WTC11 (cell line): ENCODE data around the gene OPTN. TPM values are rescaled to one million over a fixed set of nuclear protein-coding genes. Genes with fewer than 3 reads are reported as not detected.

Experiments used
- ATAC-seq: fragments of 200-7000 bp; cut with Tn5 transposase; 2 replicates; pipeline ENCODE4 v1.10.0; 2021; ENCODE audit warnings: mild to moderate bottlenecking, moderate library complexity
- CTCF ChIA-PET: fragments of 300-600 bp; sonication (Branson Sonifier 250); formaldehyde crosslinking; loops from one replicate; lab custom pipeline; 2021; ENCODE audit warnings: antibody characterized with exemption; lab: Charles Lee
- POLR2A ChIA-PET: fragments of 350-600 bp; sonication (Branson Sonifier 250); formaldehyde crosslinking; loops from one replicate; lab custom pipeline; 2021; ENCODE audit warnings: antibody characterized with exemption; lab: Charles Lee
- DNase-seq: peaks from one replicate; pipeline ENCODE4 v3.0.0; 2021; ENCODE audit warnings: low spot score
- H3K27ac Mint-ChIP-seq: 2 replicates; pipeline ENCODE4 v1.8.0; 2021; ENCODE audit warnings: mixed read lengths
- H3K27me3 Mint-ChIP-seq: 2 replicates; pipeline ENCODE4 v1.8.0; 2021; ENCODE audit warnings: low read depth, mild to moderate bottlenecking, moderate library complexity, mixed read lengths
- H3K36me3 Mint-ChIP-seq: 2 replicates; pipeline ENCODE4 v1.8.0; 2021; ENCODE audit warnings: mixed read lengths
- H3K4me1 Mint-ChIP-seq: 2 replicates; pipeline ENCODE4 v1.8.0; 2022; ENCODE audit warnings: mixed read lengths
- H3K4me3 Mint-ChIP-seq: 2 replicates; pipeline ENCODE4 v1.8.0; 2021; ENCODE audit warnings: mild to moderate bottlenecking, moderate library complexity, mixed read lengths
- H3K9me3 Mint-ChIP-seq: 2 replicates; pipeline ENCODE4 v1.8.0; 2021; ENCODE audit warnings: mixed read lengths
- AR ChIP-seq: fragments of 250-450 bp; sonication (Bioruptor Pico); IDR thresholded peaks from 2 replicates; pipeline ENCODE4 v1.9.0; 2021; ENCODE audit warnings: mild to moderate bottlenecking
- CREB1 ChIP-seq: sonication (generic); formaldehyde crosslinking; IDR thresholded peaks from 2 replicates; pipeline ENCODE4 v1.8.0; 2023; ENCODE audit warnings: mild to moderate bottlenecking, missing genetic modification reagents
- ESRRA ChIP-seq: sonication (generic); formaldehyde crosslinking; IDR thresholded peaks from 2 replicates; pipeline ENCODE4 v1.8.1; 2022; ENCODE audit warnings: mild to moderate bottlenecking, missing genetic modification reagents, borderline replicate concordance
- GABPB1 ChIP-seq: sonication (generic); formaldehyde crosslinking; IDR thresholded peaks from 2 replicates; pipeline ENCODE4 v1.8.1; 2023; ENCODE audit warnings: mild to moderate bottlenecking, missing genetic modification reagents
- NFE2L1 ChIP-seq: sonication (generic); formaldehyde crosslinking; IDR thresholded peaks from 2 replicates; pipeline ENCODE4 v1.8.1; 2023; ENCODE audit warnings: missing genetic modification reagents
- TEAD4 ChIP-seq: sonication (generic); formaldehyde crosslinking; IDR thresholded peaks from 2 replicates; pipeline ENCODE4 v1.8.0; 2022; ENCODE audit warnings: mild to moderate bottlenecking, missing genetic modification reagents
- ZMAT4 ChIP-seq: fragments of 250-450 bp; sonication (Bioruptor Pico); IDR thresholded peaks from 2 replicates; pipeline ENCODE4 v1.9.0; 2021; ENCODE audit warnings: mild to moderate bottlenecking
- ZNF121 ChIP-seq: sonication (generic); formaldehyde crosslinking; IDR thresholded peaks from 2 replicates; pipeline ENCODE4 v1.8.0; 2023; ENCODE audit warnings: missing genetic modification reagents
- total RNA-seq: library from RNA; stranded (reverse); gene quantifications from 3 replicates; pipeline ENCODE4 v1.2.3, GENCODE V29; 2021
- TF ChIP-seq, protein P1 (sequence below): sonication (generic); formaldehyde crosslinking; IDR thresholded peaks from 2 replicates; pipeline ENCODE4 v1.8.1; 2022; ENCODE audit warnings: mild to moderate bottlenecking, moderate library complexity, missing genetic modification reagents
- TF ChIP-seq, protein P2 (sequence below): sonication (generic); formaldehyde crosslinking; IDR thresholded peaks from 2 replicates; pipeline ENCODE4 v1.8.1; 2023; ENCODE audit warnings: mild to moderate bottlenecking, missing genetic modification reagents, borderline replicate concordance
- TF ChIP-seq, protein P3 (sequence below): sonication (generic); formaldehyde crosslinking; IDR thresholded peaks from 2 replicates; pipeline ENCODE4 v1.8.1; 2022; ENCODE audit warnings: missing genetic modification reagents, borderline replicate concordance
- TF ChIP-seq, protein P4 (sequence below): sonication (generic); formaldehyde crosslinking; IDR thresholded peaks from 2 replicates; pipeline ENCODE4 v1.8.0; 2023; ENCODE audit warnings: missing genetic modification reagents, mild to moderate bottlenecking, borderline replicate concordance

The OPTN gene
- total RNA-seq, 1 experiment from 2014 or later = 44.3 TPM

DNA sequence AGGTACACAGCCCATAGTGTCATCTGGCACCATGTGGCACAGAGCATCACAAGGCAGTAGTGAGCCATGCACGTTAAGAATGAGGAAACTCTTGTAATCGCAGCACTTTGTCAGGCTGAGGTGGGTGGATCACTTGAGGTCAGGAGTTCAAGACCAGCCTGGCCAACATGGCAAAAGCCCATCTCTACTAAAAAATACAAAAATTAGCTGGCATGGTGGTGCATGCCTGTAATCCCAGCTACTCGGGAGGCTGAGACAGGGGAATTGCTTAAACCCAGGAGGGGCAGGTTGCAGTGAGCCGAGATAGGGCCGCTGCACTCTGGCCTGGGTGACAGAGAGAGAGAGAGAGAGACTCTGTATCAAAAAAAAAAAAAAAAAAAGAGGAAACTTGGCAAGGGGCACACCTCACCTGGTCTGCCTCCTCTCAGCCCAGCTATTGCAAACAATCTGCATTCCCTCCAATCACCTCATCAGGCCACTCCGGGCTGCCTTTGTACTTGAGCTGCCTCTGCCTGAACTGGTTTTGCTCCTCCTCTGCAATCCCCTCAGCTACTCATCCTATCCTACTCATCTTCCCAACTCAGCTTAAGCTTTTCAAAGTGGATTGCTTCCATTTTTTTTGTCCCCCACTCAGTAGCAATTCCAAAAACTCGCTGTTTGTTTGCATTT, 46.0 kb upstream of the OPTN start (continued):
- TF ChIP-seq AR (CRISPR knock-in tag) (no peak), ZMAT4 (CRISPR knock-in tag) (no peak)
- TF ChIP-seq, protein P1, sequence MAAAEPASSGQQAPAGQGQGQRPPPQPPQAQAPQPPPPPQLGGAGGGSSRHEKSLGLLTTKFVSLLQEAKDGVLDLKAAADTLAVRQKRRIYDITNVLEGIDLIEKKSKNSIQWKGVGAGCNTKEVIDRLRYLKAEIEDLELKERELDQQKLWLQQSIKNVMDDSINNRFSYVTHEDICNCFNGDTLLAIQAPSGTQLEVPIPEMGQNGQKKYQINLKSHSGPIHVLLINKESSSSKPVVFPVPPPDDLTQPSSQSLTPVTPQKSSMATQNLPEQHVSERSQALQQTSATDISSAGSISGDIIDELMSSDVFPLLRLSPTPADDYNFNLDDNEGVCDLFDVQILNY (CRISPR knock-in tag) = no peak

DNA sequence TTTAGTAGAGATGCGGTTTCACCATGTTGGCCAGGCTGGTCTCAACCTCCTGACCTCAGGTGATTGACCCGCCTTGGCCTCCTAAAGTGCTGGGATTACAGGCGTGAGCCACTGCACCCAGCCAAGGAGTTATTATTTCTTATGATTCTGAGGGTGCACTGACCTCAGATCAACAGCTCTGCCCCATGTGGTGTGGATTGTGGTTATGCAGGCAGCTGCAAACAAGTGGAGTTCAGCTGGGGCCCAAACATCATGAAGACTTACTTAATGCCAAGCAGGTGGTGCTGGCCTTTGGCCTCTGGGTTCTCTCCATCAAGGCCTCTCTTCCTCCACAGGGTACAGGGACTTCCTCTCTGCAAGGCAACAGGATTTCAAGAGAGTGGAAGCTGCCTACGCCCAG, 45.1 kb upstream of the OPTN start:
- CTCF ChIA-PET = interaction anchor here (0.6 to 1.8 kb wide), 8 partner anchors 25 to 153 kb away, joined by 3 to 8 read pairs (median 3); no protein-coding TSS in a partner anchor
- Mint-ChIP-seq H3K36me3 (no peaks in the 10 kb centered on the region), H3K4me1 (peaks cover 32% of the 10 kb centered on the region), H3K27ac (no peak overlapping the region), H3K9me3 (no peaks in the 10 kb centered on the region), H3K4me3 (no peak overlapping the region), H3K27me3 (no peaks in the 10 kb centered on the region; the same call in 1 of the 2 replicates)
- DNase-seq (no peak), ATAC-seq (no peak)
- TF ChIP-seq ESRRA = no peak
- TF ChIP-seq, protein P1 (CRISPR knock-in tag) = no peak
- TF ChIP-seq, protein P2, sequence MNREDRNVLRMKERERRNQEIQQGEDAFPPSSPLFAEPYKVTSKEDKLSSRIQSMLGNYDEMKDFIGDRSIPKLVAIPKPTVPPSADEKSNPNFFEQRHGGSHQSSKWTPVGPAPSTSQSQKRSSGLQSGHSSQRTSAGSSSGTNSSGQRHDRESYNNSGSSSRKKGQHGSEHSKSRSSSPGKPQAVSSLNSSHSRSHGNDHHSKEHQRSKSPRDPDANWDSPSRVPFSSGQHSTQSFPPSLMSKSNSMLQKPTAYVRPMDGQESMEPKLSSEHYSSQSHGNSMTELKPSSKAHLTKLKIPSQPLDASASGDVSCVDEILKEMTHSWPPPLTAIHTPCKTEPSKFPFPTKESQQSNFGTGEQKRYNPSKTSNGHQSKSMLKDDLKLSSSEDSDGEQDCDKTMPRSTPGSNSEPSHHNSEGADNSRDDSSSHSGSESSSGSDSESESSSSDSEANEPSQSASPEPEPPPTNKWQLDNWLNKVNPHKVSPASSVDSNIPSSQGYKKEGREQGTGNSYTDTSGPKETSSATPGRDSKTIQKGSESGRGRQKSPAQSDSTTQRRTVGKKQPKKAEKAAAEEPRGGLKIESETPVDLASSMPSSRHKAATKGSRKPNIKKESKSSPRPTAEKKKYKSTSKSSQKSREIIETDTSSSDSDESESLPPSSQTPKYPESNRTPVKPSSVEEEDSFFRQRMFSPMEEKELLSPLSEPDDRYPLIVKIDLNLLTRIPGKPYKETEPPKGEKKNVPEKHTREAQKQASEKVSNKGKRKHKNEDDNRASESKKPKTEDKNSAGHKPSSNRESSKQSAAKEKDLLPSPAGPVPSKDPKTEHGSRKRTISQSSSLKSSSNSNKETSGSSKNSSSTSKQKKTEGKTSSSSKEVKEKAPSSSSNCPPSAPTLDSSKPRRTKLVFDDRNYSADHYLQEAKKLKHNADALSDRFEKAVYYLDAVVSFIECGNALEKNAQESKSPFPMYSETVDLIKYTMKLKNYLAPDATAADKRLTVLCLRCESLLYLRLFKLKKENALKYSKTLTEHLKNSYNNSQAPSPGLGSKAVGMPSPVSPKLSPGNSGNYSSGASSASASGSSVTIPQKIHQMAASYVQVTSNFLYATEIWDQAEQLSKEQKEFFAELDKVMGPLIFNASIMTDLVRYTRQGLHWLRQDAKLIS (CRISPR knock-in tag) = no peak
- TF ChIP-seq GABPB1 (CRISPR knock-in tag) = no peak
- no peak for TF ChIP-seq ZNF121 (CRISPR knock-in tag)
- no peak for TF ChIP-seq CREB1
- TF ChIP-seq, protein P3, sequence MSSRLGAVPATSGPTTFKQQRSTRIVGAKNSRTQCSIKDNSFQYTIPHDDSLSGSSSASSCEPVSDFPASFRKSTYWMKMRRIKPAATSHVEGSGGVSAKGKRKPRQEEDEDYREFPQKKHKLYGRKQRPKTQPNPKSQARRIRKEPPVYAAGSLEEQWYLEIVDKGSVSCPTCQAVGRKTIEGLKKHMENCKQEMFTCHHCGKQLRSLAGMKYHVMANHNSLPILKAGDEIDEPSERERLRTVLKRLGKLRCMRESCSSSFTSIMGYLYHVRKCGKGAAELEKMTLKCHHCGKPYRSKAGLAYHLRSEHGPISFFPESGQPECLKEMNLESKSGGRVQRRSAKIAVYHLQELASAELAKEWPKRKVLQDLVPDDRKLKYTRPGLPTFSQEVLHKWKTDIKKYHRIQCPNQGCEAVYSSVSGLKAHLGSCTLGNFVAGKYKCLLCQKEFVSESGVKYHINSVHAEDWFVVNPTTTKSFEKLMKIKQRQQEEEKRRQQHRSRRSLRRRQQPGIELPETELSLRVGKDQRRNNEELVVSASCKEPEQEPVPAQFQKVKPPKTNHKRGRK (CRISPR knock-in tag) = no peak
- TF ChIP-seq TEAD4 (CRISPR knock-in tag) = no peak
- TF ChIP-seq, protein P4, sequence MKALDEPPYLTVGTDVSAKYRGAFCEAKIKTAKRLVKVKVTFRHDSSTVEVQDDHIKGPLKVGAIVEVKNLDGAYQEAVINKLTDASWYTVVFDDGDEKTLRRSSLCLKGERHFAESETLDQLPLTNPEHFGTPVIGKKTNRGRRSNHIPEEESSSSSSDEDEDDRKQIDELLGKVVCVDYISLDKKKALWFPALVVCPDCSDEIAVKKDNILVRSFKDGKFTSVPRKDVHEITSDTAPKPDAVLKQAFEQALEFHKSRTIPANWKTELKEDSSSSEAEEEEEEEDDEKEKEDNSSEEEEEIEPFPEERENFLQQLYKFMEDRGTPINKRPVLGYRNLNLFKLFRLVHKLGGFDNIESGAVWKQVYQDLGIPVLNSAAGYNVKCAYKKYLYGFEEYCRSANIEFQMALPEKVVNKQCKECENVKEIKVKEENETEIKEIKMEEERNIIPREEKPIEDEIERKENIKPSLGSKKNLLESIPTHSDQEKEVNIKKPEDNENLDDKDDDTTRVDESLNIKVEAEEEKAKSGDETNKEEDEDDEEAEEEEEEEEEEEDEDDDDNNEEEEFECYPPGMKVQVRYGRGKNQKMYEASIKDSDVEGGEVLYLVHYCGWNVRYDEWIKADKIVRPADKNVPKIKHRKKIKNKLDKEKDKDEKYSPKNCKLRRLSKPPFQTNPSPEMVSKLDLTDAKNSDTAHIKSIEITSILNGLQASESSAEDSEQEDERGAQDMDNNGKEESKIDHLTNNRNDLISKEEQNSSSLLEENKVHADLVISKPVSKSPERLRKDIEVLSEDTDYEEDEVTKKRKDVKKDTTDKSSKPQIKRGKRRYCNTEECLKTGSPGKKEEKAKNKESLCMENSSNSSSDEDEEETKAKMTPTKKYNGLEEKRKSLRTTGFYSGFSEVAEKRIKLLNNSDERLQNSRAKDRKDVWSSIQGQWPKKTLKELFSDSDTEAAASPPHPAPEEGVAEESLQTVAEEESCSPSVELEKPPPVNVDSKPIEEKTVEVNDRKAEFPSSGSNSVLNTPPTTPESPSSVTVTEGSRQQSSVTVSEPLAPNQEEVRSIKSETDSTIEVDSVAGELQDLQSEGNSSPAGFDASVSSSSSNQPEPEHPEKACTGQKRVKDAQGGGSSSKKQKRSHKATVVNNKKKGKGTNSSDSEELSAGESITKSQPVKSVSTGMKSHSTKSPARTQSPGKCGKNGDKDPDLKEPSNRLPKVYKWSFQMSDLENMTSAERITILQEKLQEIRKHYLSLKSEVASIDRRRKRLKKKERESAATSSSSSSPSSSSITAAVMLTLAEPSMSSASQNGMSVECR (CRISPR knock-in tag) = no peak
- no peak for TF ChIP-seq NFE2L1
- POLR2A ChIA-PET = interaction anchor here (0.6 to 0.9 kb wide), 2 partner anchors 9 to 751 kb away, joined by 3 to 6 read pairs; no protein-coding TSS in a partner anchor
